Loucy (cell line): ENCODE data around the gene GTPBP1.

Source experiments
- H2AFZ ChIP-seq: fragments of 200-600 bp; sonication (generic); 2 replicates; pipeline ENCODE4 v1.6.0; 2016; ENCODE audit warnings: antibody characterized with exemption, mild to moderate bottlenecking, low read length, moderate library complexity
- H3F3A ChIP-seq: fragments of 200-600 bp; 2 replicates; pipeline ENCODE4 v1.6.0; 2016; ENCODE audit warnings: antibody characterized with exemption, low read depth, mild to moderate bottlenecking
- H3K27me3 ChIP-seq: fragments of 200-600 bp; sonication (generic); 2 replicates; pipeline ENCODE4 v1.6.1; 2014; ENCODE audit warnings: low read length, mild to moderate bottlenecking; ENCODE audit not compliant: insufficient read depth, poor library complexity, severe bottlenecking
- H3K36me3 ChIP-seq: fragments of 200-600 bp; sonication (generic); 2 replicates; pipeline ENCODE4 v1.6.1; 2016; ENCODE audit warnings: low read length; ENCODE audit not compliant: insufficient read depth
- H3K4me1 ChIP-seq: fragments of 200-600 bp; sonication (generic); 2 replicates; pipeline ENCODE4 v1.5.1; 2014; ENCODE audit warnings: low read length, mild to moderate bottlenecking; ENCODE audit not compliant: insufficient read depth, poor library complexity, severe bottlenecking
- H3K4me2 ChIP-seq: fragments of 200-600 bp; sonication (generic); 2 replicates; pipeline ENCODE4 v1.6.0; 2014; ENCODE audit warnings: antibody characterized with exemption, low read length, low read depth, mild to moderate bottlenecking; ENCODE audit not compliant: poor library complexity, severe bottlenecking
- H3K4me3 ChIP-seq: fragments of 200-600 bp; sonication (generic); 2 replicates; pipeline ENCODE4 v1.5.1; 2014; ENCODE audit warnings: low read length, mild to moderate bottlenecking, mixed read lengths; ENCODE audit not compliant: poor library complexity, severe bottlenecking
- H3K79me2 ChIP-seq: fragments of 200-600 bp; sonication (generic); 2 replicates; pipeline ENCODE4 v1.6.1; 2014; ENCODE audit warnings: low read length; ENCODE audit not compliant: insufficient read depth
- H3K9ac ChIP-seq: fragments of 200-600 bp; sonication (generic); 2 replicates; pipeline ENCODE4 v1.6.0; 2014; ENCODE audit warnings: mild to moderate bottlenecking, low read depth, low read length, moderate library complexity; ENCODE audit not compliant: poor library complexity, severe bottlenecking
- H3K9me2 ChIP-seq: fragments of 200-600 bp; sonication (generic); replicated peaks from 2 replicates; pipeline ENCODE4 v1.6.1; 2016; ENCODE audit warnings: low read depth, low read length, mixed read lengths
- H3K9me3 ChIP-seq: fragments of 200-600 bp; sonication (generic); 2 replicates; pipeline ENCODE4 v1.6.1; 2014; ENCODE audit warnings: mild to moderate bottlenecking, antibody characterized with exemption, low read length, low read depth; ENCODE audit not compliant: insufficient read depth
- H4K20me1 ChIP-seq: fragments of 200-600 bp; sonication (generic); 2 replicates; pipeline ENCODE4 v1.6.0; 2014; ENCODE audit warnings: antibody characterized with exemption, low read length, mild to moderate bottlenecking; ENCODE audit not compliant: insufficient read depth, poor library complexity, severe bottlenecking
- CTCF ChIP-seq: fragments of 200-600 bp; sonication (generic); conservative IDR thresholded peaks from 2 replicates; pipeline ENCODE4 v1.5.1; 2014; ENCODE audit warnings: mild to moderate bottlenecking, antibody characterized with exemption, low read length
- EZH2phosphoT487 ChIP-seq: fragments of 200-600 bp; IDR thresholded peaks from 2 replicates; pipeline ENCODE4 v1.6.1; 2018; ENCODE audit warnings: antibody characterized with exemption, mild to moderate bottlenecking, moderate library complexity, borderline replicate concordance

GTPBP1 gene

DNA sequence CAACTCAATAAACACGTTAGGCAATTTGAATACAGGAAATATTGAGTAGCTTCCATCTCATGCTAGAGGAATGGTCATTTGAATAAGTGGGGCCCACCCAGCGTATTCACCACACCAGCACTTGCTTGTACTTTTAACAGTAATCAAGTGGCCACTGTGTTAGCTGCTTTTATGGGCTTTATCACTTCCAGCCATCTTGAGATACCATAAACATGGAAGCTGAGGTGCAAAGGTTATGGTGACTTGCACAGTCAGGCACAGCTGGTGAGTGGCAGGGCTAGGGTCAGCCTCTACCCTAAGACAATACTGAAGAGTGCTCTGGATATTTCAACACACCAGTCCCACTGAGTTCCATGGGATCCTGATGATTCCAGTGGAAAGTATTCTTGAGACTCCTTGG, 11.7 kb upstream of the GTPBP1 start:
- no peaks in the 10 kb centered on the region for H3K9me3 ChIP-seq
- H3K4me3 ChIP-seq = peak overlapping the region; percentile 38
- H3K4me1 ChIP-seq = peaks cover 53% of the 10 kb centered on the region
- peaks cover 3% of the 10 kb centered on the region; the same call in 1 of the 2 replicates for H3K36me3 ChIP-seq
- H3K27me3 ChIP-seq = no peaks in the 10 kb centered on the region
- no peak overlapping the region for H2AFZ ChIP-seq
- peak overlapping the region; percentile 99 for H3K4me2 ChIP-seq
- H3K9ac ChIP-seq = no peak overlapping the region
- peaks cover 13% of the 10 kb centered on the region for H4K20me1 ChIP-seq
- TF ChIP-seq CTCF = no peak
- no peak for TF ChIP-seq EZH2phosphoT487
- no peaks in the 10 kb centered on the region for H3K9me2 ChIP-seq
- H3F3A ChIP-seq = no peaks in the 10 kb centered on the region
- H3K79me2 ChIP-seq = peaks cover 70% of the 10 kb centered on the region

DNA sequence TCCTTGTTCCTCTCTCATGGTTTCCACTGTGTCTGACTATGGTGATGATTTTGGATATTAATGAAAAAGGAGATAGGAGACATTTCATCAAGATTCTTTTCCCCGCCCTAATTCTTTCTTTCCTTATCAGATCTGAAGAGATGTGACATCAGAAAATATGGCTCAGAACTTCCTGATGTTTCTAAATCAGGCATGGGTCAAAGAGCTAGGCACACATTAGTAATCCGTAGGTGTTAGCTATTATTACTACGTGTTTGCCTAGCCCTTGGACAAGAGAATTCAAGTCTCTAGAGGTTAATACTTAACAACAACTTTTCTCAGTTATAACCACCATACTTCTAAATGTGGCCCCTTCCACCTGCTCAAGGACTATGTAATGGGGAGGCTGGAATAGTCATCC, 10.8 kb upstream of the GTPBP1 start:
- TF ChIP-seq CTCF (no peak), EZH2phosphoT487 (no peak)
- Histone ChIP-seq H3K4me3 (peak overlapping the region; percentile 40), H3K9me2 (no peaks in the 10 kb centered on the region), H3K27me3 (no peaks in the 10 kb centered on the region), H3K9me3 (no peaks in the 10 kb centered on the region), H3K4me2 (peak overlapping the region; percentile 99), H3K79me2 (peaks cover 79% of the 10 kb centered on the region), H4K20me1 (peaks cover 22% of the 10 kb centered on the region), H3K9ac (no peak overlapping the region), H3K4me1 (peaks cover 62% of the 10 kb centered on the region), H3F3A (no peaks in the 10 kb centered on the region), H3K36me3 (no peaks in the 10 kb centered on the region), H2AFZ (no peak overlapping the region)

- H4K20me1 ChIP-seq = peaks cover 26% of the 10 kb centered on the region
- no peak overlapping the region for H2AFZ ChIP-seq
- peak overlapping the region; percentile 94 for H3K4me3 ChIP-seq
- peaks cover 81% of the 10 kb centered on the region for H3K79me2 ChIP-seq
- peak overlapping the region; percentile 97 for H3K9ac ChIP-seq
- H3K27me3 ChIP-seq = no peaks in the 10 kb centered on the region
- no peaks in the 10 kb centered on the region for H3F3A ChIP-seq
- H3K9me2 ChIP-seq = no peaks in the 10 kb centered on the region
- H3K9me3 ChIP-seq = no peaks in the 10 kb centered on the region
- peaks cover 70% of the 10 kb centered on the region for H3K4me1 ChIP-seq
- H3K4me2 ChIP-seq = peak overlapping the region; percentile 99
- TF ChIP-seq EZH2phosphoT487 (no peak), CTCF (no peak)
- no peaks in the 10 kb centered on the region for H3K36me3 ChIP-seq
These were observed 8.9 kb upstream of the GTPBP1 start for GRCh38 chr22:38696606-38697424.
